SK-N-MC (cell line): ENCODE data around the gene PIK3C3.

Experiments
- EZH2 ChIP-seq: fragments of 200-600 bp; sonication (generic); IDR thresholded peaks from one replicate; pipeline ENCODE4 v1.6.1; 2017; ENCODE audit warnings: antibody characterized with exemption
- POLR2AphosphoS5 ChIP-seq: IDR thresholded peaks from 2 replicates; pipeline ENCODE4 v1.6.1; 2012; ENCODE audit warnings: mild to moderate bottlenecking, low read depth, low read length, borderline replicate concordance

DNA sequence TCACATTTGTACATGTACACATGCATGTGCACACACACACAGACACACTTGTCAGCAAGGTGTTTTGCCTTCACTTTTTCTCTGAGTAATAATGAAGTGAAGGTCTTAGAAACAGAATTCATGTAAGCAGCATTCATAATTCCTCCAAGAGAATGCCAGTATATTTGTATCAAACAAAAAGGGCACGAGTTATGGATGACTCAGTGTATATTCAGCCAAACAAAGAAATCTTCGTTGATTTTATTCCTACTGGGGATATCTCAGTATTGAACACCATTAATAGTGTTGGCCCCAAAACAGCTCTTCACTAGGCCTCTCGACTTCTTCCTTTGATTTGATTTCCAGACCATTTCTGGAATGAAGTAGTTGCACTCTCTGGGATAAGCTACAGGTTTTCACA, 125.3 kb downstream of the PIK3C3 start:
- no peak for TF ChIP-seq EZH2
- no peak for TF ChIP-seq POLR2AphosphoS5
